Measurements from ENCODE around the gene ARL6. TPM values are rescaled to one million over a fixed set of nuclear protein-coding genes. Genes with fewer than 3 reads are reported as not detected.

Gene ARL6
- total and polyA plus RNA-seq, 2 of the 8 experiments (the other 6 are each of a cell fraction or from before 2014, with no cell fraction given), result 1.8 to 12.0 TPM

- H4K91ac ChIP-seq (replicated peaks; ENCODE audit: insufficient read length, low read length), result no peak overlapping the region
- DNase-seq (ENCODE audit: low read depth in 1 of 2, low spot score in 2 of 2) (no peak), FAIRE-seq (no peak)
- no peak overlapping the region for H2BK15ac ChIP-seq (ENCODE audit: low read length)
- no peak overlapping the region for H4K5ac ChIP-seq (ENCODE audit: insufficient read length, low read depth, low read length)
- H2AFZ ChIP-seq (ENCODE audit: low read length), result no peak overlapping the region
- H3K36me3 ChIP-seq (ENCODE audit: control insufficient read depth in 2 of 4, insufficient read depth in 4 of 4, low read length in 3 of 4), result no peaks in the 10 kb centered on the region
- no peak overlapping the region for H3K18ac ChIP-seq (ENCODE audit: extremely low read depth, low read length)
- no peaks in the 10 kb centered on the region for H3K23me2 ChIP-seq (ENCODE audit: low read depth, low read length)
- H3K4ac ChIP-seq (replicated peaks; ENCODE audit: insufficient read length, low read depth, low read length), result no peak overlapping the region
- no peaks in the 10 kb centered on the region for H3K4me1 ChIP-seq (replicated peaks in 1 of 4; ENCODE audit: control insufficient read depth in 3 of 4, insufficient read depth in 4 of 4, low read length in 3 of 4)
- H2BK5ac ChIP-seq (ENCODE audit: low read depth, low read length), result no peak overlapping the region
- no peak overlapping the region for H3K56ac ChIP-seq (replicated peaks; ENCODE audit: insufficient read length, low read depth, low read length)
- H2BK120ac ChIP-seq (replicated peaks; ENCODE audit: low read depth, low read length), result no peak overlapping the region
- TF ChIP-seq SP2 (IDR thresholded peaks at IDR 0.05; ENCODE audit: low read length), result no peak
- TF ChIP-seq RFX5 (IDR thresholded peaks at IDR 0.05; ENCODE audit: borderline replicate concordance, low read depth, low read length), result no peak
- no peak for TF ChIP-seq EGR1 (IDR thresholded peaks at IDR 0.05; ENCODE audit: borderline replicate concordance, low read depth, low read length)
- TF ChIP-seq SIRT6 (IDR thresholded peaks at IDR 0.05; ENCODE audit: low read length), result no peak
- TF ChIP-seq RNF2 (IDR thresholded peaks at IDR 0.05; ENCODE audit: borderline replicate concordance, low read depth, low read length, missing control alignments, poor library complexity, severe bottlenecking), result no peak
- no peak for TF ChIP-seq BACH1 (IDR thresholded peaks at IDR 0.05; ENCODE audit: low read length)
- TF ChIP-seq, protein P1, sequence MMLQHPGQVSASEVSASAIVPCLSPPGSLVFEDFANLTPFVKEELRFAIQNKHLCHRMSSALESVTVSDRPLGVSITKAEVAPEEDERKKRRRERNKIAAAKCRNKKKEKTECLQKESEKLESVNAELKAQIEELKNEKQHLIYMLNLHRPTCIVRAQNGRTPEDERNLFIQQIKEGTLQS (IDR thresholded peaks at IDR 0.05; ENCODE audit: insufficient read depth, low read depth, low read length), result no peak
- TF ChIP-seq MAX (IDR thresholded peaks at IDR 0.05), result no peak
- H3K27me3 ChIP-seq (replicated peaks in 1 of 4; ENCODE audit: control insufficient read depth in 3 of 4, extremely low read depth in 1 of 4, insufficient read depth in 3 of 4, low read length in 3 of 4), result no peaks in the 10 kb centered on the region
- no peaks in the 10 kb centered on the region for H4K20me1 ChIP-seq (replicated peaks in 1 of 2; ENCODE audit: control insufficient read depth in 1 of 2, insufficient read depth in 2 of 2, low read length in 2 of 2)
- H3K79me2 ChIP-seq (ENCODE audit: control insufficient read depth in 1 of 2, insufficient read depth in 2 of 2, low read length in 2 of 2), result no peaks in the 10 kb centered on the region
- H3K4me2 ChIP-seq (ENCODE audit: insufficient read depth in 1 of 2, low read depth in 2 of 2, low read length in 2 of 2), result no peak overlapping the region
- H3K27ac ChIP-seq (ENCODE audit: low read depth, low read length), result no peak overlapping the region
- no peak overlapping the region for H3K14ac ChIP-seq (ENCODE audit: insufficient read length)
- H3K9ac ChIP-seq (replicated peaks in 1 of 4; ENCODE audit: extremely low read depth in 1 of 4, low read depth in 3 of 4, low read length in 3 of 4), result no peak overlapping the region
- no peak overlapping the region for H2AK5ac ChIP-seq (ENCODE audit: low read depth, low read length)
- ChIA-PET POLR2A (ENCODE audit: partially characterized antibody) (interaction anchor here (0.5 kb wide), 1 partner anchor 104 kb away, joined by 4 read pairs; no protein-coding TSS in a partner anchor), CTCF (ENCODE audit: partially characterized antibody) (interaction anchor here (1.2 kb wide), 1 partner anchor 182 kb away, joined by 3 read pairs; no protein-coding TSS in a partner anchor)
- H3K9me3 ChIP-seq (ENCODE audit: insufficient read depth in 2 of 2, low read depth in 1 of 2, low read length in 1 of 2), result no peaks in the 10 kb centered on the region
- WGBS, 2 experiments (ENCODE audit: extremely low coverage in 1 of 2, insufficient coverage in 1 of 2, insufficient read length in 1 of 2, insufficient replicate concordance in 2 of 2, low coverage in 1 of 2, low lambda C conversion rate in 2 of 2, missing lambda C conversion rate in 1 of 2), result 92% methylated on average over 2 of the region's 2 CpGs; no CpG with 5 or more reads in 1 of the 2 experiments
- no peak overlapping the region for H2BK20ac ChIP-seq (ENCODE audit: low read length)
- no peaks in the 10 kb centered on the region; the same call in 1 of the 2 replicates for H3K79me1 ChIP-seq (ENCODE audit: low read depth, low read length)
- no peak overlapping the region for H4K8ac ChIP-seq (ENCODE audit: extremely low read depth, insufficient read depth, low read length)
- no peak overlapping the region for H3K4me3 ChIP-seq (ENCODE audit: extremely low read depth in 1 of 4, insufficient read depth in 2 of 4, low read depth in 3 of 4, low read length in 4 of 4)
- H3K23ac ChIP-seq (ENCODE audit: insufficient read length), result no peak overlapping the region
- H2BK12ac ChIP-seq (ENCODE audit: low read depth, low read length), result no peak overlapping the region
Measured at GRCh38 chr3:97839944-97840343, 75.4 kb downstream of the ARL6 start.

All from H1 (cell line).